Epithelial cell of proximal tubule (primary cell): ENCODE data around the gene CACNA1D. TPM values are rescaled to one million over a fixed set of nuclear protein-coding genes. Genes with fewer than 3 reads are reported as not detected.
A peak's percentile ranks its signal among the peaks of the same experiment; 100 is the strongest.

Experiments
- DNase-seq: peaks from one replicate; pipeline ENCODE4 v3.0.0-alpha.2; 2011; ENCODE audit warnings: low read depth
- H3K4me3 ChIP-seq: 2 replicates; pipeline ENCODE4 v1.5.1; 2011; ENCODE audit warnings: low read depth, mild to moderate bottlenecking, low read length
- total RNA-seq: library from RNA; depleted of rRNA; stranded (reverse); fragments of >200 nt; gene quantifications from 2 replicates; pipeline ENCODE4 v1.2.3, GENCODE V29; 2015
- TF ChIP-seq, protein P1 (sequence below): conservative IDR thresholded peaks from 2 replicates; pipeline ENCODE4 v1.5.1; 2012; ENCODE audit warnings: low read depth, mild to moderate bottlenecking, low read length

The CACNA1D gene
- total RNA-seq, 1 donor from 2014 or later, result 1.9 TPM

- TF ChIP-seq, protein P1, sequence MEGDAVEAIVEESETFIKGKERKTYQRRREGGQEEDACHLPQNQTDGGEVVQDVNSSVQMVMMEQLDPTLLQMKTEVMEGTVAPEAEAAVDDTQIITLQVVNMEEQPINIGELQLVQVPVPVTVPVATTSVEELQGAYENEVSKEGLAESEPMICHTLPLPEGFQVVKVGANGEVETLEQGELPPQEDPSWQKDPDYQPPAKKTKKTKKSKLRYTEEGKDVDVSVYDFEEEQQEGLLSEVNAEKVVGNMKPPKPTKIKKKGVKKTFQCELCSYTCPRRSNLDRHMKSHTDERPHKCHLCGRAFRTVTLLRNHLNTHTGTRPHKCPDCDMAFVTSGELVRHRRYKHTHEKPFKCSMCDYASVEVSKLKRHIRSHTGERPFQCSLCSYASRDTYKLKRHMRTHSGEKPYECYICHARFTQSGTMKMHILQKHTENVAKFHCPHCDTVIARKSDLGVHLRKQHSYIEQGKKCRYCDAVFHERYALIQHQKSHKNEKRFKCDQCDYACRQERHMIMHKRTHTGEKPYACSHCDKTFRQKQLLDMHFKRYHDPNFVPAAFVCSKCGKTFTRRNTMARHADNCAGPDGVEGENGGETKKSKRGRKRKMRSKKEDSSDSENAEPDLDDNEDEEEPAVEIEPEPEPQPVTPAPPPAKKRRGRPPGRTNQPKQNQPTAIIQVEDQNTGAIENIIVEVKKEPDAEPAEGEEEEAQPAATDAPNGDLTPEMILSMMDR, result peak; percentile 26
Measured at GRCh38 chr3:53604232-53604631, 109.8 kb downstream of the CACNA1D start.

DNA sequence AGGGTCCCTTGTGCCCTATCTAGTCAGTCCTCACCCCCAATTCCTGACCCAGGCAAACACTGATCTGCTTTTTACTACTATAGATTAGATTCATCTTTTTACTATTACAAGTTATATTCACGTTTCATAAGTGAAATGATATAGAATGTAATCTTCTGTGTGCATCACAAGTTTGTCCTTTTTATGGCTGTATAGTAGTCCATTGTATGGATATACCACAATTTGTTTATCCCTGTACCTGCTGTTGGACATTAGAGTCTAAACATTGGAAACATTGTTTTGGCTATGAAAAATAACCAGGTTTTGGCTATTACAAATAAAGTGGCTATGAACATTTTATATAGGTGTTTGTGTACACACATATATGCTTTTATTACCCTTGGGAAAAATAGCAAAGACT, 112.4 kb downstream of the CACNA1D start:
- no peak for DNase-seq
- no peak overlapping the region for H3K4me3 ChIP-seq
- TF ChIP-seq, protein P1, result no peak

More at GRCh38 chr3:53604232-53604631, 109.8 kb downstream of the CACNA1D start:
- no peak overlapping the region for H3K4me3 ChIP-seq
- no peak for DNase-seq

GRCh38 chr3:53612508-53612907, 118.1 kb downstream of the CACNA1D start:
- no peak for DNase-seq
- no peak overlapping the region for H3K4me3 ChIP-seq
- TF ChIP-seq, protein P1, result no peak

GRCh38 chr3:53613125-53613524, 118.7 kb downstream of the CACNA1D start:
- no peak for DNase-seq
- no peak overlapping the region for H3K4me3 ChIP-seq
- TF ChIP-seq, protein P1, result no peak

DNA sequence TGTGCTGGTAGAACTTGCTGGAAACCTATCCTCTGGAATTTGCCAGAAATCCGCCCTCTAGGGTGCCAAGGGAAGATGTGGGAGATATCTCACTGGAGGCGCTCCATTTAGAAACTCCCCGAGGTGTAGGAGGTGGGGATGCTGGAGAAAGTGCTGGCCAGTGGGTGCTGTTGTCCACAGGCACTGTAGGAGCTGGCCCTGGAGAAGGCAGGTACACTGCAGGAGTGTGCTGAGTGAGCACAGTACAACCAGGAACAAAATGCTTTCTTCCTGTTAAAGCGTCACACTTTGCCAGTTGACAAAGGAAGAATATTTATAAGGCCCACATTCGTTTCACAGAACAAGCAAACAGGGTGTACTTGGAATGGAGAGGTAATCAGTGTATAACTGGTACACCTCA, 119.9 kb downstream of the CACNA1D start:
- TF ChIP-seq, protein P1, result no peak
- DNase-seq, result no peak
- no peak overlapping the region for H3K4me3 ChIP-seq

DNA sequence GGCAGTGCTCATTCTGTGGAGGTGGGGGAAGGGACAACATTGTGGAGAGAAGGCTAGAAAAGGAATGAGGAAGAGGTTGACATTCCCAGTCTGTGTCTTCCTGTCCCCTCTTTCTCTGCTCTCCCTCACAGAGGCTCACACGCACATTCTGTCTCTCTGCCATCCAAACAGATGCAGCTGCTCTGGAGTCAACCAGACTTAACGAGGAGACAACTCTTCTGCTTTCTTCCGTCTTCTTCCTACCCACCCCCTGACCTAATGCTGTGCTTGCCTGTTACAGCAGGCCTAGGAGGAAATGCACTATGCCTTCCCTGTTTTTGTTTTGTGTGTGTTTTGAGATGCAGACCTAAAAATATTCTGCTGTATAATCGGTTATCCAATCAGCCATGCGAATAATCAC, 121.9 kb downstream of the CACNA1D start:
- no peak overlapping the region for H3K4me3 ChIP-seq
- TF ChIP-seq, protein P1, result no peak
- DNase-seq, result no peak
